Measurements from ENCODE around the gene CDH4.

CDH4 gene

DNA sequence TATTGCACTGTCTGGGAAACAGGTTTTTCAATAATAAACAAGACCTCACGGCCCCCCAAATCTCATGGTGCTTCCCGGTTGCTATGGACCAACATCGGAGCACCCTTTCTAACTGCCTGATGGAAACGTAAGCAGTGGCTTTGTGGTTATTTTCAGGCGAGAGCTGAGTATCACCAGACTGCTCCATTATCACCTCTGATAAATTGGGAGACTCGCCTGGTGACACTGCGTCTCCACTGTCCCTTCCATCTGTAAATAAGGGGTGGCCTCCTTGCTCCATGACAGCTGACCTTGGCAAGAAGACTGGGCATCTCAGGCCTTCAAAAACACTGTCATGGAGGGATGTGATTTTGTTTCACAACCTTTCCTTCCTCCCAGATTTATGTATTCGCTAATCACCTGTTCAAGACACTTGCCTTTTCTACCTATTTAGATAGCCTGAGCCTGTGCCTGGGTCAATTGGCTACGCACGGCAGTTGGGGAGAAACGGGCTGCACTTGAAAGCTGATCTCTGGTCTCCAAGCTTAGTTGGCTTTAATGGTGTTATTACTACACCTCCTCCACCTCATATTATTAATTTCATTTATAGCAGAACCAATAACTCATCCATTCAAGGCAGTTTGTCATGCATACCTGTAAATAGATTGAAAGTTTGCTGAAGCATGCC is 17.7 kb upstream of the CDH4 start:
- TF ChIP-seq, protein P1, sequence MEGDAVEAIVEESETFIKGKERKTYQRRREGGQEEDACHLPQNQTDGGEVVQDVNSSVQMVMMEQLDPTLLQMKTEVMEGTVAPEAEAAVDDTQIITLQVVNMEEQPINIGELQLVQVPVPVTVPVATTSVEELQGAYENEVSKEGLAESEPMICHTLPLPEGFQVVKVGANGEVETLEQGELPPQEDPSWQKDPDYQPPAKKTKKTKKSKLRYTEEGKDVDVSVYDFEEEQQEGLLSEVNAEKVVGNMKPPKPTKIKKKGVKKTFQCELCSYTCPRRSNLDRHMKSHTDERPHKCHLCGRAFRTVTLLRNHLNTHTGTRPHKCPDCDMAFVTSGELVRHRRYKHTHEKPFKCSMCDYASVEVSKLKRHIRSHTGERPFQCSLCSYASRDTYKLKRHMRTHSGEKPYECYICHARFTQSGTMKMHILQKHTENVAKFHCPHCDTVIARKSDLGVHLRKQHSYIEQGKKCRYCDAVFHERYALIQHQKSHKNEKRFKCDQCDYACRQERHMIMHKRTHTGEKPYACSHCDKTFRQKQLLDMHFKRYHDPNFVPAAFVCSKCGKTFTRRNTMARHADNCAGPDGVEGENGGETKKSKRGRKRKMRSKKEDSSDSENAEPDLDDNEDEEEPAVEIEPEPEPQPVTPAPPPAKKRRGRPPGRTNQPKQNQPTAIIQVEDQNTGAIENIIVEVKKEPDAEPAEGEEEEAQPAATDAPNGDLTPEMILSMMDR (IDR thresholded peaks at IDR 0.05; ENCODE audit: control insufficient read depth, extremely low read depth, insufficient read depth) = no peak
- no peak overlapping the region for H3K4me3 ChIP-seq (ENCODE audit: low read depth, low read length)
- no peak for DNase-seq (ENCODE audit: low read depth)

DNA sequence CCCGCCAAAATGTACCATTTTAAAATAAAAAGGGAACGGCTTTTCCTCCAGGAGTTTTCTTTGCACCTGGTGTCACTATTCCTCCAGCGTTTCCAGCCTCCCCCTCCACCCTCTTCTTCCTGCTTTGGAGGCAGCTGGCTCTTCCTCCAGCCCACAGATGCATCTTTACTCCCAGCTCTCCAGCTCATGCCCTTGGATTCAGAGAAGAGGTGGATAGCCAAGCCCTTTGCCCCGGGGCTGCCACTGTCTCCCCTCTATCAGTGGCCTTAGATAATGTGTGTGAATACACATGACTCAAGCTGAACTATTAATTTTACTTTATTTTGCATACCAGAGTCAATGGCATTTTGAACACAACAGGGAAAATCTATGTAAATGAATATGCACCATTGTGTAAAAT is 15.3 kb upstream of the CDH4 start:
- H3K4me3 ChIP-seq (ENCODE audit: low read depth, low read length) = no peak overlapping the region
- TF ChIP-seq, protein P1 (IDR thresholded peaks at IDR 0.05; ENCODE audit: control insufficient read depth, extremely low read depth, insufficient read depth) = no peak
- DNase-seq (ENCODE audit: low read depth) = no peak

DNA sequence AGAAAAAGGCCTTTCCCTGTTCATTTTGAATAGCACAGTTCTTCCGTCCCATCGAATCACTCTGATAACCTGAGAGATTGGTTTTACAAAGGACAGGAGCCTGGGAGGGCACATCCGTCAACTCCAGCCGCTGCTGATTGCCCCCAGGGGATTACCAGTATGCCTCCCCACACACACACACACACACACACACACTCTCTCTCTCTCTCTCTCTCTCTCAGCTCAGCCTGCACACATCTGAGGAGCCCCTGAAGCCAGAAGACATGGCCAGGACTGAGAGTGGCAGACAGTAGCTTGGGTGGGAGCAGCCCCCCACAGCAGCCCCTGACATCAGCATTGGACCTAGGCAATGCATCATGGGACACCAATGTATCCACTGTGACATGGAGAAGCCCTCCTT is 13.2 kb upstream of the CDH4 start:
- H3K4me3 ChIP-seq (ENCODE audit: low read depth, low read length) = no peak overlapping the region
- no peak for DNase-seq (ENCODE audit: low read depth)
- TF ChIP-seq, protein P1 (IDR thresholded peaks at IDR 0.05; ENCODE audit: control insufficient read depth, extremely low read depth, insufficient read depth) = no peak

DNA sequence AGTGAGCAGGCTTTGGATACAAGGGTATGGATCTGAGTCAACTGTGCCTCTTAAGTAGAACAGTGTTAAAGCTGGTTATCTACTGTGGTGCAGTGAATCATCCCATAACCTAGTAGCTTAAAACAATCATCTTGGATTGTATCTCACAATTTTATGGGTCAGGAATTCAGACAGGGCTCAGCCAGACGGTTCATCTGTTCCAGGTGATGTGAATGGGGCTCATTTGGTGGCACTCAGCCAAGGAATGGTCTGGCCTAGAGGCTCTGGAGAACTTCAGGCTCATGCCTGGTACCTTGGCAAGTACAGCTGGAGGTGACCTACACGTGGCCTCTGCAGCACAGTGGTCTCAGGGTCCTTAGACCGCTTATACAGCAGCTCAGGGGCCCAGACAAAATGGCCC is 11.2 kb upstream of the CDH4 start:
- DNase-seq (ENCODE audit: low read depth) = no peak
- TF ChIP-seq, protein P1 (IDR thresholded peaks at IDR 0.05; ENCODE audit: control insufficient read depth, extremely low read depth, insufficient read depth) = no peak
- H3K4me3 ChIP-seq (ENCODE audit: low read depth, low read length) = no peak overlapping the region

DNA sequence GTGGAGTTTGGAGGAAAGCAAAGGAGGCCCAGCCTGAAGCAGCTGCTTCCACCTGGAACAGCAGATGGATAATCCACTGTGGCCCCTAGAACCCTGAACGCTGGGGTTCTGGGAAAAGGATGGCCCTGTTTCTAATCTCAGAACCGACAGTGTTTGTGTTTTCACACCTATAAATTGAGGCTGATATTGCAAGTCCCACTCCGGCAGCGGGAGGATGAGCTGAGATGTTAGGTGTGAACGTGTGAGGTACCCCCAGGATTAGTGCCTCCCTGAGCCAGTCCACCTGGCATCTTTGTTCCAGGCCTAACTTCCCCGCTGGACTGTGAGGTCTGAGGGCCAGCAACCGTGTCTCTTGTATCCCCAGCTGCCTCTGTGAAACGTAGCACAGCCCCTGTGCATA is 7.8 kb upstream of the CDH4 start:
- DNase-seq (ENCODE audit: low read depth) = no peak
- TF ChIP-seq, protein P1 (IDR thresholded peaks at IDR 0.05; ENCODE audit: control insufficient read depth, extremely low read depth, insufficient read depth) = no peak

DNA sequence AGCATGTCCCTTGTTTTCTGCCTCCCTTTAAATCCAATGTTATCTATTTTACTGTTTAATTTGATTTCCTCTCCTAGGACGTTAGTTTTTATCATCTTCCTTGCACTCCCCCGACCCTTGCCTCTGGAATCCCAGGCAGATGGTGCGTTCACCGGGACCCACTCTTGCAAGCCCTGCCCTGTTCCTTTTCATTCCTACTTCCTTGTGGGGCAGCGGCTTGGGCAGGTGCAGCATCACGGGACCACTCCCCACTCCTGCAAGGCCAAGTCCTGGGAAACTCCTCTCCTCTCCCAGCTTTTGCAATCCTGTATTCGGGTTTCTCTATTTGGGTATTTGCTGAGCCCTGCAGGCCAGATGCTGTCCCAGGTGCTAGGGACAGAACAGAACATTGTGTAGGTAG is 5.8 kb upstream of the CDH4 start:
- no peak overlapping the region for H3K4me3 ChIP-seq (ENCODE audit: low read depth, low read length)
- TF ChIP-seq, protein P1 (IDR thresholded peaks at IDR 0.05; ENCODE audit: control insufficient read depth, extremely low read depth, insufficient read depth) = no peak
- no peak for DNase-seq (ENCODE audit: low read depth)

More for the DNA sequence above, 7.8 kb upstream of the CDH4 start:
- no peak overlapping the region for H3K4me3 ChIP-seq (ENCODE audit: low read depth, low read length)

DNA sequence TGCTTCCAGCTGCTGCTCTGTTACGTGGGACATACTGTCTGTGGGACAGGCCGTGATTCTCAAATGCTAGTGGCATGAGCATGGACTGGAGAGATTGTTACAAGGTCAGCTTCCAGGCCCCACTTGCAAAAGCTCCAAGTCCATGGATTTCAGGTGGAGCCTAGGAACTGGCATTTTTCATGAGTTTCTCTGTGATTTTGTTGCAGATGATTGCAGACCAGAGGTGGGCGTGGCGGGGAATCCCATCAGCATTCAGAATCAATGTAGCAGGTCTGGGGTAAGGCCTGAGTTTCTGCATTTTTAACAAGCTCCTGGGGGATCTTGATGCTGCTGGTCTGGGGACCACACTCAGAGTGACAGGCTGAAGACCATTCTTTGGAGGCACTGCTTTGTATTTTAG is 2.4 kb upstream of the CDH4 start:
- H3K4me3 ChIP-seq (ENCODE audit: low read depth, low read length) = no peak overlapping the region
- no peak for DNase-seq (ENCODE audit: low read depth)
- TF ChIP-seq, protein P1 (IDR thresholded peaks at IDR 0.05; ENCODE audit: control insufficient read depth, extremely low read depth, insufficient read depth) = no peak

Measured in LNCaP clone FGC (cell line).